HepG2 (cell line): Measurements from ENCODE around the gene GMEB2. TPM values are rescaled to one million over a fixed set of nuclear protein-coding genes. Genes with fewer than 3 reads are reported as not detected.

Source experiments
- ATM ChIP-seq: fragments of 450-650 bp; IDR thresholded peaks from 2 replicates; pipeline ENCODE4 v1.7.1; 2017; ENCODE audit warnings: mild to moderate bottlenecking, borderline replicate concordance
- BRD4 ChIP-seq: sonication (generic); formaldehyde crosslinking; IDR thresholded peaks from 2 replicates; pipeline ENCODE4 v1.4.0; 2020; ENCODE audit warnings: missing genetic modification reagents
- FIP1L1 ChIP-seq: fragments of 200-400 bp; formaldehyde crosslinking; IDR thresholded peaks from 2 replicates; pipeline ENCODE4 v1.6.1; 2018; ENCODE audit warnings: low read depth, mild to moderate bottlenecking, low read length, moderate library complexity, borderline replicate concordance; ENCODE audit not compliant: insufficient read depth
- HBP1 ChIP-seq: IDR thresholded peaks from 2 replicates; pipeline ENCODE4 v1.6.1; 2016; ENCODE audit warnings: low read depth, control low read depth
- KDM1A ChIP-seq: IDR thresholded peaks from 2 replicates; pipeline ENCODE4 v1.6.1; 2016; ENCODE audit warnings: missing compliant biosample characterization
- KLF11 ChIP-seq: IDR thresholded peaks from 2 replicates; pipeline ENCODE4 v1.6.1; 2016; ENCODE audit warnings: missing compliant biosample characterization
- MTA1 ChIP-seq: sonication (generic); formaldehyde crosslinking; IDR thresholded peaks from 2 replicates; pipeline ENCODE4 v1.4.0; 2020; ENCODE audit warnings: missing genetic modification reagents, mild to moderate bottlenecking, borderline replicate concordance
- PAWR ChIP-seq: sonication (generic); formaldehyde crosslinking; IDR thresholded peaks from 2 replicates; pipeline ENCODE4 v1.4.0; 2020; ENCODE audit warnings: missing genetic modification reagents, mild to moderate bottlenecking, borderline replicate concordance
- PLRG1 ChIP-seq: fragments of 450-650 bp; conservative IDR thresholded peaks from 2 replicates; pipeline ENCODE4 v1.6.1; 2016
- POLR2A ChIP-seq, 2 experiments: IDR thresholded peaks; 2 replicates each; pipeline ENCODE4 v1.6.1; 2011; ENCODE audit warnings: low read depth in 2 of 2, low read length in 2 of 2, mild to moderate bottlenecking in 1 of 2, moderate library complexity in 1 of 2; ENCODE audit not compliant: insufficient read depth in 1 of 2
- SNAI1 ChIP-seq: sonication (generic); formaldehyde crosslinking; IDR thresholded peaks from 2 replicates; pipeline ENCODE4 v1.5.0; 2020; ENCODE audit warnings: mild to moderate bottlenecking, missing genetic modification reagents, borderline replicate concordance
- SRSF1 ChIP-seq: fragments of 200-400 bp; formaldehyde crosslinking; optimal IDR thresholded peaks from 2 replicates; pipeline ENCODE3; 2017; ENCODE audit warnings: mild to moderate bottlenecking, low read depth, low read length, moderate library complexity
- TBX2 ChIP-seq: sonication (generic); formaldehyde crosslinking; IDR thresholded peaks from 2 replicates; pipeline ENCODE4 v1.5.0; 2020; ENCODE audit warnings: missing genetic modification reagents, mild to moderate bottlenecking, borderline replicate concordance
- THAP11 ChIP-seq: IDR thresholded peaks from 2 replicates; pipeline ENCODE4 v1.6.1; 2016; ENCODE audit warnings: missing biosample characterization, missing genetic modification reagents
- THAP9 ChIP-seq: sonication (generic); formaldehyde crosslinking; IDR thresholded peaks from 2 replicates; pipeline ENCODE4; 2020; ENCODE audit warnings: missing genetic modification reagents, mild to moderate bottlenecking, borderline replicate concordance
- WIZ ChIP-seq: sonication (generic); formaldehyde crosslinking; IDR thresholded peaks from 2 replicates; pipeline ENCODE4 v1.5.1; 2020; ENCODE audit warnings: mild to moderate bottlenecking, missing genetic modification reagents
- YY1 ChIP-seq: IDR thresholded peaks from 2 replicates; pipeline ENCODE4 v1.6.1; 2011; ENCODE audit warnings: low read length, low read depth, moderate library complexity, mild to moderate bottlenecking; ENCODE audit not compliant: insufficient read depth, insufficient replicate concordance
- ZBTB20 ChIP-seq: sonication (generic); formaldehyde crosslinking; IDR thresholded peaks from 2 replicates; pipeline ENCODE4 v1.8.1; 2023; ENCODE audit warnings: missing genetic modification reagents, low read depth, mild to moderate bottlenecking, borderline replicate concordance
- ZBTB37 ChIP-seq: sonication (generic); formaldehyde crosslinking; IDR thresholded peaks from 2 replicates; pipeline ENCODE4 v1.4.0; 2020; ENCODE audit warnings: mild to moderate bottlenecking, missing genetic modification reagents
- ZFP36 ChIP-seq: fragments of 150-350 bp; IDR thresholded peaks from 2 replicates; pipeline ENCODE4 v1.6.1; 2018; ENCODE audit warnings: borderline replicate concordance, low read length, low read depth; ENCODE audit not compliant: partially characterized antibody
- ZFP90 ChIP-seq: sonication (generic); formaldehyde crosslinking; IDR thresholded peaks from 2 replicates; pipeline ENCODE4 v1.8.0; 2022; ENCODE audit warnings: missing genetic modification reagents, mild to moderate bottlenecking, inconsistent platforms, borderline replicate concordance
- ZNF383 ChIP-seq: sonication (generic); formaldehyde crosslinking; IDR thresholded peaks from 2 replicates; pipeline ENCODE4 v1.4.0; 2020; ENCODE audit warnings: missing genetic modification reagents, mild to moderate bottlenecking, borderline replicate concordance
- ZNF589 ChIP-seq: sonication (generic); formaldehyde crosslinking; conservative IDR thresholded peaks from 2 replicates; pipeline ENCODE4 v1.8.0; 2022; ENCODE audit warnings: mild to moderate bottlenecking, moderate library complexity, missing genetic modification reagents
- polyA plus RNA-seq, 8 experiments: library from polyadenylated mRNA; depleted of rRNA in 3 of 8; stranded (reverse) in 7 of 8; unstranded in 1 of 8; fragments of >200 nt; fragmentation: Illumina TruSeq in 4 of 8; extraction: Trizol in 4 of 8; gene quantifications; 2 replicates each; pipeline versions ENCODE4 v1.2.1 to v1.2.3, GENCODE V29; 2011 to 2016; ENCODE audit warnings: low read depth in 4 of 8, missing spikeins in 1 of 8, mixed read lengths in 1 of 8; ENCODE audit not compliant: insufficient read depth in 1 of 8
- total RNA-seq, 5 experiments: library from RNA; depleted of rRNA; stranded (reverse); fragments of >200 nt; fragmentation: Illumina TruSeq; extraction: Trizol; gene quantifications; 2 replicates each; pipeline ENCODE4 v1.2.3, GENCODE V29; 2016; ENCODE audit warnings: low read depth in 1 of 5

The GMEB2 gene
- total and polyA plus RNA-seq, 2 of the 13 experiments (the other 11 are each of a cell fraction or from before 2014, with no cell fraction given) = 10.6 to 12.4 TPM

GRCh38 chr20:63658749-63659187 is 31.9 kb upstream of the GMEB2 start (continued):
- no peak for TF ChIP-seq ZFP36
- 0 out of 2 replicates have a peak, but pooled peaks have one; percentile 85 for TF ChIP-seq SNAI1 (CRISPR knock-in tag)
- no peak for TF ChIP-seq ZBTB37 (CRISPR knock-in tag)
- TF ChIP-seq FIP1L1 = no peak
- no peak for TF ChIP-seq YY1
- no peak for TF ChIP-seq BRD4 (CRISPR knock-in tag)
- no peak; the same call in 1 of the 2 replicates for TF ChIP-seq THAP9 (CRISPR knock-in tag)
- no peak for TF ChIP-seq KDM1A (CRISPR knock-in tag)
- no peak for TF ChIP-seq PAWR (CRISPR knock-in tag)
- no peak; the same call in 1 of the 2 replicates for TF ChIP-seq HBP1 (CRISPR knock-in tag)
- peak; percentile 64 for TF ChIP-seq SRSF1
- TF ChIP-seq MTA1 (CRISPR knock-in tag) = no peak
- TF ChIP-seq PLRG1 = no peak
- 0 out of 2 replicates have a peak, but pooled peaks have one; percentile 0 for TF ChIP-seq ZFP90 (CRISPR knock-in tag)
- no peak for TF ChIP-seq ATM
- no peak for TF ChIP-seq ZNF589 (CRISPR knock-in tag)
- TF ChIP-seq ZNF383 (CRISPR knock-in tag) = no peak; the same call in 1 of the 2 replicates
- TF ChIP-seq TBX2 = peak; percentile 57; the same call in 1 of the 2 replicates
- TF ChIP-seq THAP11 (CRISPR knock-in tag) = 0 out of 2 replicates have a peak, but pooled peaks have one; percentile 71
- no peak; a peak in 1 of 4 replicates for TF ChIP-seq POLR2A (IDR thresholded peaks at IDR 0.05; ENCODE audit: insufficient read depth in 1 of 2, low read depth in 2 of 2, low read length in 2 of 2)
- no peak for TF ChIP-seq ZBTB20 (CRISPR knock-in tag)
- TF ChIP-seq WIZ (CRISPR knock-in tag) = no peak
- no peak for TF ChIP-seq KLF11 (CRISPR knock-in tag)
